ENCODE measurements around the gene ABHD1.

Gene ABHD1

GRCh38 chr2:27138111-27138510 lies 14.5 kb downstream of the ABHD1 start:
- no peak for DNase-seq

DNA sequence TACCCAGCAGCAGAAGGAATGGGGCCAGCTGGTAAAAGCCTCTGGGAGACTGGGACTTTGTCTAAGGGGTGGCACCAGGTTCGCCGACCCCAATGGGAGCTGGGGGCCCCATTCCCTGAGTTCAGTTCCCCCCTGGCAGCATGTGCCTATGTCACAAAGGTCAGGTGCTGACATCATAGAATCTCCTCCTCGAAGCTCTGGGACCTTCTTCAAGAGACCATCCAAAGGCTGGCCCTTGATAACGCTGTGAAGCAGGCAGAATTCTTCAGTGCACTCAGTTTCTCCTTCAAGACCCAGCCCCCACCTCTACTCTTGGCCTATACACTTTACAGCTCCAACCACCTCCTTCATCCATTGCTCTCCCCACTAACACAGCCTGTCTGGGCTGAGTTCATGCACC lies 15.7 kb downstream of the ABHD1 start, which contains the start of gene PRR30:
PRR30 (minus strand) TSS at position 101 of the 400 bp plus-strand sequence. CDS start 1,081 bp downstream, outside the sequence.
- no peak for DNase-seq

GRCh38 chr2:27143285-27143684 lies 19.7 kb downstream of the ABHD1 start:
- DNase-seq, result no peak

- no peak for DNase-seq
Measured at GRCh38 chr2:27145682-27146081, 22.1 kb downstream of the ABHD1 start.

- DNase-seq, result no peak
Measured at GRCh38 chr2:27147935-27148334, 24.3 kb downstream of the ABHD1 start.

DNA sequence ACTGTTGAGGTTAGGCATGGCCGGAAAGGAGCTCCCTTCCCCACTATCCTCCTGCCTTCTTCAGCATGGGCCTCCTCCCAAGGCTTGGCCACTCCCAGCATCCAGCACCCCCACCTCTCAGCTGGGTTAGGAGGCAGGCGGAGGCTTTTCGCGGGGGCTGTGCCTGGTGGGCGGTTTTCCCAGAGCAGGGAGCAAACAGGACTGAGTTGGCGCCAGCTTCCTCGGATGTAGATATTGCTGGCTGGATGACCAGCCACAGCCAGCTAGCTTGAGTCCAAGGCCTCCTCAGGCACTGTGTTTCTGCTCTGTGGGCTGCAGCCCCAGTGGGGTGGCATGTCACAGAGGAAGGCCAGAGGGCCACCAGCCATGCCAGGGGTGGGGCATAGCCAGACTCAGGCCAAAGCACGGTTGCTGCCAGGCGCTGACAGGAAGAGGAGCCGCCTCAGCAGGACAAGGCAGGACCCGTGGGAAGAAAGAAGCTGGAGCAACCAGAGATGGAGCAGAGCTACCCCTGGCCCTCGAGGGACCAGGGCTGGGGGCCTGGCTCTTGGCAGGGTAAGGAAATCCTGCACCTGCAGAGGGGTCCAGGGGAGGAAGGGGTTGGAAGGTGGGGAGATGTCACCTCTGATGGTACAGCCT lies 25.3 kb downstream of the ABHD1 start, which contains the start of gene TCF23:
TCF23 (plus strand) TSS at position 204 of the 639 bp plus-strand sequence; CDS start at position 334, 130 bp downstream.
- no peak for DNase-seq

GRCh38 chr2:27149570-27150405 lies 26.2 kb downstream of the ABHD1 start:
- DNase-seq, result no peak

DNA sequence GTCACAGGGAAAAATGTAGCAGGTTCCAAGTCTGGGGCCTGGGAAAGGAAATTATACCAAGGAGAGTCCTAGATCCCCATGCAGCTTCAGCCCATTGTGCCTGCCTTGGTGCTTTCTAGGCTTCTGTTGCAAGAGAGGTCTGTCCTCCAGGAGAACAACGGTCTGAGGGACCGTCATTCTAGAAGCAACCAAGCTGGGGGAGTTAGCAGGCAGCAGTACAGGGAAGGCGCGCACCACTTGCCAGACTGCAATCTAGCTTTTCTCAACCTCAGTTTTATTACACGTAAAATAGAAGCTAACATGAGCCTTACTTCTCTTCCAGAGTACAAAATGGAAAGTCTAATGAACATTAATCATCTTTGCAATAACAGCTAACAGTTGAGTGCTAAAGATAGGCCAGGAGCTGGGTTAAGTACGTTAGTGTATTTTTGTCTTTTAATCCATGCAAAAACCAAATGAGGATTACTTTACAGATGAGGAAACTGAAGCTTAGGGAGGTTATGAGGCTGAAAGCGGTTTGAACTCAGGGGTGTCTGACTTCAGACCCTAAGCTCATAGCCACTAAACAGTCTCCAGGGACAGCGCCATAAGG lies 27.1 kb downstream of the ABHD1 start:
- no peak for DNase-seq

GRCh38 chr2:27152102-27152795 lies 28.6 kb downstream of the ABHD1 start:
- no peak for DNase-seq

- DNase-seq, result no peak
Measured at GRCh38 chr2:27152796-27153464, 29.3 kb downstream of the ABHD1 start.

GRCh38 chr2:27154488-27154887 lies 30.9 kb downstream of the ABHD1 start:
- DNase-seq, result no peak

DNA sequence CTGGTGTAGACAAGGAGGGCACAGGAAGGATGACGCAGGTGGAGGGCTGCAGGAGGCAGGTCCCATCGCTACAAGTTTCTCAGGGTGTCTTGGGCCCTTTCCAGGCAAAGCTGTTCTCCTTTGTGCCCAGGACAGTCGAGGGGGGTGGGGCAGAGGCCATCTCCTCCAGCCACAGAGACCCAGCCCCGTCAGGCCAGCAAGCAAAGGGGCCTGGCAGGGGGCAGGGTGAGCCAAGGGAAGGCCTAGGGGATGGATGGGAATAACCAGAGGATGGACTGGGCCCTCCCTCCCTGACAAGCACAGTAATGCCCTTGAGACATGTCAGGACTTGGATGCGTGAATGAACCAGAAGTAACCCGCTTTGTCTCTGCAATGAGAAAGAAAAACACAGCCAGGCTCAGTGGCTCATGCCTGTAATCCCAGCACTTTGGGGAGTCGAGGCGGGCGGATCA lies 31.5 kb downstream of the ABHD1 start:
- DNase-seq, result no peak

- no peak for DNase-seq
Measured at GRCh38 chr2:27158468-27158867, 34.9 kb downstream of the ABHD1 start.

DNA sequence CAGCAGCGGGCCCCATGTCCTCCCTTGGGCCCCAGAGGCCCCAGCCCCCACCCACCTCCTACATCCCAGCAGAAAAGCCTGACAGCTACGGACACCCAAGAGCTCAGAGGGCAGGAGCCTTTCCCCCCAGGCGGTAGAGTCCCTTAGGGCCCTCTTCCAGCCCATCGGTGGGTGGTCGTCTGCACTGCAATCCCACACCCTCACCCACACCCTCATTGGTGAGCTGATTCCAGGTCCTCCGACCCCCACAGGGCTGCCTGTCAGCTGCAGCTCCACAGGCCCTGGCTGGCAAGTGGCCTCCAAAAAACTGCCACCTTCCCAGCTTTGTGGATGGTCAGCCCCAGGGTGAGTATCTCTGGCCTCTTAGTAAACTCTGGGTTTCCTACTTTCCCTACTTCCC lies 35.7 kb downstream of the ABHD1 start:
- no peak for DNase-seq

DNA sequence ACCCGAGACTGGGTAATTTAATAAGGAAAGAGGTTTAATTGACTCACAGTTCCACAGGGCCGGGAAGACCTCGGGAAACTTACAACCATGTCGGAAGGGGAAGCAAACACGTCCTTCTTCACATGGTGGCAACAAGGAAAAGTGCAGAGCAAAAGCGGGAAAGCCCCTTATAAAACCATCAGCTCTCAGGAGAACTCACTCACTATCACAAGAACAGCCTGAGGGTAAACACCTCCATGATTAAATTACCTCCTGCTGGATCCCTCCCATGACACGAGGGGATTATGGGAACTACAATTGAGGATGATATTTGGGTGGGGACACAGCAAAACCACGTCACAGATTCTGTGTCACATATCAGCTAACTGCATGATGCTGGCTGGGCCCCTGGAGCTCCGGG lies 36.6 kb downstream of the ABHD1 start:
- no peak for DNase-seq

DNA sequence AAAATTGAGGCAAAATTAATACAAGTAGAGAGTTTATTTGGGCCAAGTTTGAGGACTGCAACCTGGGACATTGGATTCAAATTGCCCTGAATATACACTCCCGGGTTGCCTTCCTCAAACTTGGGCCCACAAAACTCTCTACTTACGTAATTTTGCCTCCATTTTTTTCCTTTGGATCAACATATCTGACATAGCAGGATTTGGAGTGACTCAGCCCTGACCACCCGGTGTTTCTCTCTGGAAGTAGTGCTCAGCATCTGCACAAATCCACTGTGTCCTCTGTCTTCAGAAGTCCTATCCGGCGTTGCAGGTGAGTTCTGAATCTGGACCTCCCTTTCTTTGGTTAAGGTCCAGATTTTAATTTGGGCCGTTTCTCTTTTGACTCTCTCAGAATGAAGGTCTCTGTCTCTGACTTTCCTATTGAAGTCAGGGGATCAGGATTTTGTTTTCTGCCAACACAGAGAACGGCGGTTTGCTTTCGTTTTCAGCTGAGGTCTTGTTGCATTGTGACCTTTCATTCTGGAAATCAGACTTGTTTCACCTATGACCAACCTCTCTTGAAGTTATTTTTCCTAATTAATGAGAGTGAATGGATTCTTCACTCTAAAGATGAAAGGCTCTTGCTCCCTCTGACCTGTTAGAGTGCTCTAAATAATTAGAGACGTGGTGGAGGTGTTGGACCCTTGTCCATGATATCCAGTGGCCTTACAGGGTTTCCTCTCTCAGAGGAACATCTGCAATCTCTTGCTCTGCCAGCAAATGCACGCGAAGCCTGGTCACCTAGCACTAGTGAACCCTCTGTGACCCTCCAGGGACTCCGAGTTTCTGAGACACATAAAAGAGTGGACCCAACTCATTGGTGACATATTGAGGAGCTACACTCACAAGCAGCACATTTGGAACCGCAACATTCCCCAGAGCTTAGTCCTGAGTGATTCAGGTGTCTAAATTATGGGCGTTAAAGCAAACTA lies 38.8 kb downstream of the ABHD1 start:
- DNase-seq, result no peak

- DNase-seq, result no peak
Measured at GRCh38 chr2:27164960-27165763, 41.5 kb downstream of the ABHD1 start.

GRCh38 chr2:27170581-27171337 lies 47.1 kb downstream of the ABHD1 start:
- no peak for DNase-seq

- DNase-seq, result no peak
Measured at GRCh38 chr2:27171351-27171848, 47.8 kb downstream of the ABHD1 start.
